Middle frontal gyrus (tissue), 1 donor: ENCODE measurements around the gene C1orf52.

Source experiments
- DNase-seq: peaks from one replicate; pipeline ENCODE4 v3.0.0-alpha.2; 2015; ENCODE audit warnings: low spot score; ENCODE audit errors: extremely low spot score

Gene C1orf52

DNA sequence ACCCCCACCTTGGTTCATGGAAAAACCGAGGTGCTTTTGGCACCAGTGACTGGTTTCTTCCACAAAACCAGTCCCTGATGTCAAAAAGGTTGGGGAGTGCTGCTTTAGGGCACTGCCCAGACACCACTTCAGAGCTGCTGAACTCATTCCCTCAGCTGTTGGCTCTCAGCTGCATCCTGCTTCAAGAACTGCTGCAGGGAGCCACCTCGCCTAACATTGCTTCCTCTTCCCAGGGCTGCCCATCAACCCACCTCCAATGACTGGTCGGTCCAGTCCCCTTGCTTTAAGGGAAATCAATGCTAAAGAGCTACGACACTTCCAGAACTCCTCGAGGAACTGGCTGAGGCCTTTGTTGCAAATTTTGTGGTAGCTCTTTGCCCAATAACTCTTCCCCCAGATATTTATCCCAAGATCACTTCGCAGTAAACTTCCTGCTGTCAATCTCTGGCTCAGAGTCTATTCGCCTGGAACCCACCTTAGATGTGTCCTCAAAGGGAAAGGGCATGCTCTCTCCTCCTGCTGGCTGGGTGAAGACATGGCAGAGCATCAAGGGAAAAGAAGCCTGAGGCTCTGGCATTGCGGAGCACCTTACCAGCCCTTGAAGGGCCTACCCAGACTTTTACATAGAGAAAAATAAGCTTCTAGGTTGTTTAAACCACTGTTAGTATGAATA lies 29.0 kb downstream of the C1orf52 start:
- DNase-seq: no peak

DNA sequence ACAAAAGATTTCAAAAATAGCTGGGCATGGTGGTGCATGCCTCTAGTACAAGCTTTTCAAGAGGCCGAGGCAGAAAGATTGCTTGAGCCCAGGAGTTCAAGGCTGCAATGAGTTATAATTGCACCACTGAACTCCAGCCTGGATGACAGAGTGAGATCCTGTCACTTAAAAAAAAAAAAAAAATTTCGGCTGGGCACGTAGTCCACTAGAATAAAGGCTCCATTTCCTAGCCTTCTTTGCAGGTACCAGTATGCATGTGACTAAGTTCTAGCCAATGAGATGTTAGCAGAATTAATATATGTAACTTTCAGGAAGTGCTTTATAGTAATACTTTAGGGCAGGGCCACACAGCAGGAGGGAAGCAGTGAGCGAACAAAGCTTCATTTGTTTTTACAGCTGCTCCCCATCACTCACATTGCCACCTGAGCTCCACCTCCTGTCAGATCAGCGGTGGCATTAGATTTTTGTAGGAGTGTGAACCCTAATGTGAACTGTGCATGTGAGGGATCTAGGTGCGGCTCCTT lies 29.8 kb downstream of the C1orf52 start:
- no peak for DNase-seq

- no peak for DNase-seq
These were observed 30.5 kb downstream of the C1orf52 start for GRCh38 chr1:85228972-85229371.

DNA sequence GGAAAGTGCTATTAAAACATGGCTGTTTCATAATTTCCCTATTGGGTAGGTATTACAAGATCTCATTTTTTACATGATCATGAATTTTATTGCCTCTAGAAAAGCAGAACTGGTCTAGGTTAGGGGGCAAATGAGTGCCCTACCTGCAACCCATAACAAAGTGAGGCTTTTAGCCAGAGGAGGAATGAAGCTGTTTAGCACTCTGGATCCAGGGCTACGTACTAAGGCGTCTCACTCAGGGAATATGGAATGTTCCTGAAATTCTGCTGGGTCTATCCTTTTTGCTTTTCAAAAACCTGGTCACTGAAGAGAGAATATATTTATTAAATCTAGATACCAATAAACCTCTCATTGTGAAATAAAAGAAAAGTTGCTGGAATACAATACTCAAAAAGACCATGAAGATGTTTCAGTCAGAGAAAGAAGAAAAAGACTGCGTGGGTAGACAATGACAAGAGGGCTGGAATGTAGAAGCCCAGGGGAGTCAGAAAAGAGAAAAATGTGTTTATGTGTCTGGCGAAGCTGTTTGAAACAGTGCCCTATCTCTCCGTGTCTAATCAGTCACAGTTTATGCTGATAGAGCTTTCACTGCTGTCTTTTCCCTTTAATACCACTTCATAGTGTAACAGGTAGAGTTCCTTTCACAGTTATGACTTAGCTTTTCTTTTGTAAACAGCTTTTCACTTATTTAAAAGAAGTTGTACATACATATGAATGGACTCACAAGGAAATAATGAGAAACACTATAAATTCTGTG lies 33.7 kb downstream of the C1orf52 start:
- DNase-seq: no peak

GRCh38 chr1:85224734-85225623 lies 34.5 kb downstream of the C1orf52 start:
- DNase-seq: no peak

DNA sequence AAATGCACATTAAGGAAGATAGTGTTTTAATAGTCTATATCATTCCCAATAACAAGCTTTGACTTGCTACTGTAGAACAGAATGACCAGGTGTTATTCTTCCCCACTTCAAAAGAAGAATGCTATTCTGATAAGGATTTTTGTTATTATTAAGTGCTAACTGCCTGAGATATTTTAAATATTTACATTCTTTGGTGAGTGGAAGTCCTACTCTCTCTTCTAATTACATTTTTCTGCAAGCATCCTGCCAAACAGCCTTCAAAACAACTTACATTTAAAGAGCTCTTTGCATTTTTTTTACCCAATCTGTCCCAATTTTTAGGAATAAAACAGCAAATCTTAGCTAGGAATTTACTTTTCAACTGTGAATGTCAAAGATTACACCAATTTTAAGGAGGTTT lies 35.2 kb downstream of the C1orf52 start:
- DNase-seq: no peak

- no peak for DNase-seq
These were observed 36.1 kb downstream of the C1orf52 start for GRCh38 chr1:85223334-85223733.

DNA sequence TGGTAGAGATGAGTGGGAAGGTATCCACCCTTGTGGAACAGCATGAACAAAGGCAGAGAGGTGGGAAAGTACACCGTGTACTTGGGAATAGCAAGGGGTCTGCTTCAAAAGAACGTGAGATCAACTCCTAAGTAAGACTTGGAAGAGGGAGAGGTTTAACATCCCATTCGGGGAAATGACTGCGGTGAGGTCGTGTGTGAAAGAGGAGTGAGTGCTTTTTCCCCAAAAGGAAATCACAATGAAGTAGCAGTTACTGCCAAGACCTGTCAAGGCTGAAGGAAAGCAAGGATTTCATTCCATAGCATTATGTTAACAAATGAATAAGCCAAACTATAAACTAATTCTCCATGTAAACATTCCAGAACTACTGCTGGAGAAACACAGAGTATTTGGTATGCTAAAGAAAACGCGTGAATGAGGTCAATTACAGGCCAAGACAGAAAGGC lies 38.7 kb downstream of the C1orf52 start:
- DNase-seq: no peak

- DNase-seq: no peak
These were observed 39.4 kb downstream of the C1orf52 start for GRCh38 chr1:85219853-85220610.

DNA sequence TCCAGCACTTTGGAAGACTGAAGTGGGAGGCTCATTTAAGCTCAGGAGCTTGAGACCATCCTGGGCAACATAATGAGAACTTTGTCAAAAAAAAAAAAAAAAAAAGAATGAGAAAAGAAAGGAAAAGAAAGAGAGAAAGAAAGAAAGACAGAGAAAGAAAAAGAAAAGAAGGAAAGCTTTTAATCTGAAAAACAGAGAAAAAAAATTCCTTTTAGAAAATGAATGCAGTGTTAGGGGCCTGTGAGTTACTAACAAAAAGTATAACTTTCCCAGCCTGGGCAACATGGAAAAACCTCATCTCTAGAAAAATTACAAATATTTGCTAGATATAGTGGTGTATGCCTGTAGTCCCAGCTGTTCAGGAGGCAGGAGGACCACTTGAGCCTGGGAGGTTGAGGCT lies 42.8 kb downstream of the C1orf52 start:
- no peak for DNase-seq

- DNase-seq: no peak
These were observed 44.8 kb downstream of the C1orf52 start for GRCh38 chr1:85214654-85215053.

GRCh38 chr1:85208488-85208887 lies 51.0 kb downstream of the C1orf52 start:
- no peak for DNase-seq

- no peak for DNase-seq
These were observed 55.8 kb downstream of the C1orf52 start for GRCh38 chr1:85203573-85204171.

- DNase-seq: no peak
These were observed 56.6 kb downstream of the C1orf52 start for GRCh38 chr1:85202864-85203255.

DNA sequence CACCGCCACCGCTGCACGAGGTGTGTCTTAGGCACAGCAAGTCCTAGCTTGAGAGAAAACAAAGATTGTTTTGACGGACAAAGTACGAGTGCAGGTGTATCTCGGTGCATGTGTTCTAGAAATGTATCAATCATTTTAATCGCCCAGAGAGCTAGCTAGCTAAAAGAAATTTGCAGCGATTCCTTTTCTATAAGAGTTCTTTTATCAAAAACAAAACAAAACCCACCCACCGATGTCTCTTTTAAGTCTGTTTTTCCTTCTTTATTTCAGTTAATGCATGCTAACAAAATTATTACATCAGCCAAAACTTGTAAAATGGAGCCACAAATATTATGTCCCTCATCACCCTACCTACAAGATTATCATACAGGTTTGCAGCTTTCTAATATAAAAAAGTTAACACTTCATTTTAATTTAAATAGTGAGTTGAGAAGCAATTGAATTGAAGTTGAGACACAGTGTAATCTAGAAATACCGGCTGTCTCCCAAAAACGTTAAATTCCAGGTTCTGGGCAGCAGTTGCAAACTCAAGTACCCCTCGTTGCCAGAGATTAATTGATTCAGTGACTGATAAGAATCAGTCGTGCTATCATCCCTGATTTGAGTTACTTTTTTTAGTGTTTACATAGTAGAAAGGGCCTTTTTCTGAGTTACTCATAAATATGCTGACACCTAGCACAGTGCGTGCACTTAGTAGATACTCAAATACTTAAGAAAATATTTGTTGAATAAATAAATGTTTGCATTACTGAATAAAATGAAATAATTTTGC lies 57.2 kb downstream of the C1orf52 start:
- no peak for DNase-seq

DNA sequence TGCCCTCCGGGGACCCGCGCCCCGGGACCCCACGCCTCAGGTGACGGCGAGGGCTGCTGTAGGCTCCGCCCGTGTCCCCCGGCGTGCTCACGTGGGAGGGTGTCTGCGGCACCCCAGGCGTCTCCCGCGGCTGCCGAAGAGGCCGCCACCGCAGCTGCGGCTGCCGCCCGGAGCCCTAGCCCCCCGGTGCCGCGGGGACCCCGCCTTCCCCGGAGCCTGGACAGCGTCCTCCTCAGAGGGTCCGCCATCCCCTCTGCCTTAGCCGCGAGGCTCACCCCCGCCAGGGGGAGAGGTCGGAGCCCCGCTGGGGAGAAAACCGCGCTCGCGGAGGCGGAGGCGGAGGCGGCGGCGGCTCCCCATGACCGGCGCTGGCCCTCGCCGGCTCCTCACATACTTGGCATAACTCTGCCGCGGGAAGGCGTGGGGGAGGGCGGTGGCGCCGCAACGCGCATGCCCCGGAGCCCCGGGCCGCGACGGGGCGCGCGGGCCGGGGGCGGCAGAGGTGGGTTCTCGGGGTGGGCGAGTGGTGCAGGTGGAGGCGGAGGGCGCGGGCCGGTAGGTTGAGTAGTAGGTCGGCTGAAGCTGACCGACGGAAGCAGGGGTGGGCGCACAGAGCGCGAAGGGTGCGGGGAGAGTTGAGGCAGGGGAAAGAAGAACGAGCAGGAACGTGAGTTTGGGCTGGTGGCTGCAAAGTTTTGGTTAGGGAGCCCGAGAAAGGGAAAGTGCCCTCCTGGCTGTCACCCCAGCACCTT lies 57.9 kb downstream of the C1orf52 start:
- DNase-seq: no peak

- no peak for DNase-seq
These were observed 58.8 kb downstream of the C1orf52 start, which contains the start of gene SYDE2 for GRCh38 chr1:85200463-85201339. TSS of gene SYDE2 (minus strand) at chr1:85201016. CDS start at chr1:85200996, 20 bp downstream.
